HuH-7 (cell line): Measurements from ENCODE around the gene CROCC2.

Experiments
- DNase-seq: peaks from one replicate; pipeline ENCODE4 v3.0.0; 2011; ENCODE audit warnings: low spot score

CROCC2 gene

DNA sequence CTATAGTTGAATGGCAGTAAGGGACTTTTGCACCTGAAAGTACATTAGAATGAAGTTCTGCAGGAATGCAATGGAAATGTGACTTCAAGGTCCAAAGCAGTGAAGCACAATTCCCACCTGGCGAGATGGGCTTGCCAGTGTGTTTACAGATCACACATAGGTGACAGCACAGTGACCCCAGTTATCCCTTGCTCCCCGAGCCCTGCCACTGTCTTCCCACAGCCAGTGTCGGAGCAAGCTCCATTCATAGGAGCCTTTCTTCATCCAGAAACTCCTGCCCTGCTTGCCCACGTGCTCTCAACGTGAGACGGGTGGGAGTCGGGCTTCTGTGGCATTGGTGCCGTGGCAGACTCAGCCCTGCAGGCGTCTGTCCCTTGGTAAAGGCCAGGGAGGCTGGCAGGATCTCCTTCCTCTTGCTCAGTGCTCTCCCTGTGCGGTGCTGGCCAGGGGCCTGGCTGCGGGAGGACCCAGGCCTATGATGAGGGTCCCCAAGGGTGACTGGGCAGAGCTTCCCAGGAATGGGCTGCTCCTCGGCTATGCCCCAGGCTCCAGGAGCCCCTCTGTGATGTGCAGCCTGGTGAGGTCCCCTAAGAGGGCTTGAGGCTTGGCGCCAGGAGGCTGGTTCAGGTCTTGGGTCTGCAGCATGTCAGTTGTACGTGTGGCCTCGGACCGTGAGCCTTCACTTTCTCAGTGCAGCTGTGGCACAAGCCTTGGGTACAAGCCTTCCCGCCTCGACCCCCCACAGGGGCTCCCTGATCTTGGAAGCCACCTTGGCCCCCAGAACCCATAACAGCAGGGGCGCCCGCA is 132.4 kb downstream of the CROCC2 start:
- no peak for DNase-seq

- no peak for DNase-seq
These were observed 133.3 kb downstream of the CROCC2 start for GRCh38 chr2:241039416-241039815.

DNA sequence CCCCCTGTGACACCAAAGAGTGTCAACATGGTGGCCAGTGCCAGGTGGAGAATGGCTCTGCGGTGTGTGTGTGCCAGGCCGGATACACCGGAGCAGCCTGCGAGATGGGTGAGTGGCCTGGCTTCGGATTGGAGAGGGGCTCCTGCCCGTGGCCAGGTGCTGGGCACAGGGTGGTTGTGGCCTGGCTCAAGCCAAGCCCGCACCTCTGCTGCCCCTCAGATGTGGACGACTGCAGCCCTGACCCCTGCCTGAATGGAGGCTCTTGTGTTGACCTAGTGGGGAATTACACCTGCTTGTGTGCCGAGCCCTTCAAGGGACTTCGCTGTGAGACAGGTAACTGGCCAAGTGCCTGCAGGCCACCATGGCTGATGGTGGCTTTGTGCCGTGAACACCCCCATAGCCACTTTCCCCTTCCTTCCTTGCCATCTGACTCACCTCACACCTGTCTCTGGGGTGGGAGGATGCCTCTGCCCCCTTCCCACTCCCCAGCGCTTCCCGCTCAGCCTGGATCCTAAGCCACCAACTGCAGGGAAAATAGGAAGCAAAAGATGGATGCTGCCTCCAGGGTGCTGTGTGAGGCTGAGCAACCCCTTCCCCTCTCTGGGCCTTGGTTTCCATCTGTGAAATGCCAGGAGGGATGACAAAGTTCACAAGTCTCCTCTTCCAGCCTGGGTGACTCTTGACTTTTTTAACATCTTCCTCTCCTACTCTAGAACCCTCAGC is 134.1 kb downstream of the CROCC2 start:
- DNase-seq, result no peak

DNA sequence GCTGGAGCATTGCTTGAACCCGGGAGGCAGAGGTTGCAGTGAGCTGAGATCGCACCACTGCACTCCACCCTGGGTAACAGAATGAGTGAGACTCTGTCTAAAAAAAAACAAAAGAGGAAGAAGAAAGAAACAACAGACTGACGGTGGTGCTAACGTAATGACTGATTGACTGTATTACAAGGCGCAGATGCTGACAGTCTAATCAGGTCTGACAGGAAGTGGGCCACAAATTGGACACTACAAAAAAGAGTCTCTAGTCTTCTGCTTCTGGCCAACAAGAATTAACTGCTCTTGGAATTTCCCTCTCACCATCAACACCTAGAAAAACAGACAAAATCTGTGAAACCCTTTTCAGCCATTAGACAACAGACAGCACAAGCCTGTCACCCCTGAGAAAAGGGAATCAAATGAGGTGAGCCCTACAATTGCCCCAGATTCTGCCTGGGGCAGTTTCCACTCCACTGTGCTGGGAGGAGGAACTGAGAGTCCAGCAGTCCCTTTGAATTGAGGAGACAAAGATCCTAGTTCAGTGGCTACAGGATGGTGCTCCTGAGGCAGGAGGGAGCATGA is 135.5 kb downstream of the CROCC2 start:
- no peak for DNase-seq
